SW480 (cell line): ENCODE measurements around the gene ARRB1.
"Not testable (repeated sequence)": the region's sequence is repeated elsewhere in the genome, so short reads cannot be mapped to it uniquely, and the experiment has no call there.

Experiments used
- DNase-seq: peaks from one replicate; pipeline ENCODE4 v3.0.0-alpha.2; 2016; ENCODE audit warnings: low spot score

ARRB1 gene

GRCh38 chr11:75344186-75344585 is 7.3 kb downstream of the ARRB1 start:
- no peak for DNase-seq

DNA sequence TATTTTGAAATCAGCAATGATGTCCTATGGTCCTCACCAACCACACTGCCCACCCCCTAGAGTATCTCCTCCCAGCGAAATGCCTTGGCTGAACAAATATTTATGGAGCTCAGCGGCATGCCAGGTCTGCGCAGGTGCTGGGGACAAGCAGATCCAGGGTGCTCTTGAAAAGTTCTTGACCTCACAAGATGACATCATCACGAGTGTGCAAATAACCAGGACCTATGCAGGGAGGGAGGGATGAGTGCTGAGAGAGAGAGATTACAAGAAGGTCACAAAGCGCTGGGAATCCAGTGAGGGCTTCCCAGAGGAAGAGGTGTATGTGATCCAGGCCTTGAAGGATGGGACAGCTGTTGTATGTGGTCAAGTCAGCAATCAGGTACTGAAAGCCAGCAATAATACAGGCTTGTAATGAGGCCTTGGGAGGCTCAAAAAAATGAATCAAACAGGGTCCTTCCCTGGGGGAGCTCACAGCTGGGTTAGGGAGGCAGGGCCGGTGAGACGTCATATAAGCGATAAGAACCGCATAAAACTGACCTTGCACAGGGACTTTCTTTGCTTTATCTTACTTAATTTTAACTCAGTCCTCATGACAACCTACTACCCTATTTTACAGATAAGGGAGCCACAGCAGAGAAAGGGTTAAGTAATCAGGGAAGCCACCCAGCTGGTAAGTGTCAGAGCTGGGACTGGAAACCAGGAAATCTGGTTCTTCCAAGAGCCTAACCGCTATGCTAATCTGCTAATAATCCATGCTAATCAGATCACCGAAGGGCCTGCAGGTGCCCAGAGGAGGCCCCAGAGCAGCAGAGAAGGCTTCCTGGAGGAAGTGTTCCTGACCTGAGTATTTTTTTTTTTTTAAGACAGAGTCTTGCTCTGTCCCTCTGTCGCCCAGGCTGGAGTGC is 8.2 kb downstream of the ARRB1 start:
- no peak for DNase-seq

DNA sequence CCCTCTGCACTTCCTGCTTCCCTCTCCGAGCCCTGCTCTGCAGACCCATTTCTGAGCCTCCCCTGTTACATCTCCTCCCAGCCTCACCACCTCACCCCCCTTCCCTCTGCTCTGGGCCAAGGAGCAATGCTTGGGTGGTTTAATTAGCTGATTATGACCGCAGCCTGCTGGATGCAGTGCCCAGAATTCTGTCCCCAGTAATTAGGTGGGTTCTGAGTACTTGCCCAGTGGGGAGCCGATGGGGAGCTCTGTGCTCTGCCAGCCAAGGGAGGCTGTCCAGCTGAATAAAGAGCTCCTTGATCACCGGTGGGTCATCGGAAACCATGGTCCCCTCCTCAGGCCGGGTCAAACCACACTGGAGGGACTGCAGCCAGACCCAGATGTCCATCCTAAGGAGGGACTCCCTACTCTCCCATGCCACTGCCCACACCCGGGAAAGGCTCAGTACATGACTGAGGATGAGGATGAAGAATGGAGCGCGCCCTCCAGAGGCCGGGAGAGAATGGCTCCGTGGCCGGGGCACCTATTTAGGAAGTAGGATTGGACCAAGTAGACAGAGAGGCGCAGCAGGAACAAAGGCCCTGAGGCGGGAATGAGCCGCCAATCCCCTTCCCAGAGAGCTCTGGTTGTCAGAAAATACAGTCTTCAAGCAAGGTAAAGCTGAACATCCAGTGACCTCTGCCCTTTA is 9.1 kb downstream of the ARRB1 start:
- no peak for DNase-seq

DNA sequence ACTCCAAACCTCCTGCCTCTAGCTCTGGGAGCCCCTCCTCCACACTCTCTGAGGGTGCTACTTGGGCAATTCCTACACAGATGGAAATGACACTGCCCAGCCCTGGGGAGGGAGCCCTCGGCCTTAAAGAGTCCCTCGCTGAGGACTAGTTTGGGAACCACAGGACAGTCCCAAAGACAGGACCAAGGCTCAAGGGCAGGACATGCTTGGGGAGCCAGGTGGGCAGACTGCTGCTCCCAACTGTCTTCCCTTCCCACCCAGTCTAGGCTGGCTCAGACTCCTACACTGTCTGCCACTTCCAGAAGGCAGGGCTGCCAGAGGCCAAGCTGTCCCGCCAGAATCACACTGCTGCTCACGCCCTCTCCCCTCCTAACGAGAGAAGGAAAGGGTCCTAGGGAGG is 9.8 kb downstream of the ARRB1 start:
- DNase-seq, result no peak

GRCh38 chr11:75339685-75340409 is 11.6 kb downstream of the ARRB1 start:
- no peak for DNase-seq

- no peak for DNase-seq
Observed at GRCh38 chr11:75338516-75339208, 12.8 kb downstream of the ARRB1 start.

DNA sequence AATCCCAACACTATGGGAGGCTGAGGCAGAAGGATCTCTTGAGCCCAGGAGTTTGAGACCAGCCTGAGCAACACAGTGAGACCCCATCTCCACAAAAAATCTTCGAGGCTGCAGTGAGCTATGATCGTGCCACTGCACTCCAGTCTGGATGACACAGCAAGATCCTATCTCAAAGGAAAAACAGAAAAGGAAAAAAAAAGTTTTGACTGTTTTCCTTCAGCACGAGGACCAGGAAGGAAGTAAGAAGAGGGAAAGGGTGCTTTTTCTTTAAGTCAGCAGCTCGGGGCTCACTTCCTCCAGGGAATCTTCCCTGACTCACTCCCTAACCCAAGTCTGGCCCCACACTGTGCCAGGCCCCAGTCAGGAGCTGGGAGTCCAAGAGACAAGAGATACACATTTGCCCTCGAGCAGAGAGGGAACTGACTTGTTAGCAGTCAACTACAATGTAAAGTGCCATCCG is 14.2 kb downstream of the ARRB1 start:
- DNase-seq, result no peak

- no peak for DNase-seq
Observed at GRCh38 chr11:75334976-75335375, 16.5 kb downstream of the ARRB1 start.

DNA sequence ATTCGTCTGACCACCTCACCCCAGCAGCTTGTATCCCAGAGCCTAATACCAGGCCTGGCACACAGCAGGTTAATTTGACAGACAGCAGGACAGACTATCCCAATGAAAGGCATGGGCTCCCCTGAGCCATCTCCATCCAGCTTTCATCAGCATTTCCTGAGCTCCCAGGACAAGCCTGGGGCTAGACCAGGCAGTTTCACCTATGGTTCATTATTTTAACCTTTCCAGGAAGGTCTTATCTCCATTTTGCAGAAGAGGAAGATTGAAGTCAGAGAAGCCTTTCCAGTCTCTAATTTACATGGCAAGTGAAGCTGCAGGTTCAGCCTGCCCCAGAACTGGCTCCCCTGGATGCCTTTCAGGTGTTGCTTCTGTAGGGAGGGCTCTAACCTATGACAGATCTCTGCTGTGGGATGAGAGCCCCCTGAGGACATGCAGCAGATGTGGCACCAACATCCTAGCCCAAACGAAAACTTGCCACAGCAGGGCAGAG is 17.0 kb downstream of the ARRB1 start:
- no peak for DNase-seq

GRCh38 chr11:75333807-75334140 is 17.7 kb downstream of the ARRB1 start:
- DNase-seq, result no peak

GRCh38 chr11:75333022-75333806 is 18.2 kb downstream of the ARRB1 start:
- DNase-seq, result no peak

DNA sequence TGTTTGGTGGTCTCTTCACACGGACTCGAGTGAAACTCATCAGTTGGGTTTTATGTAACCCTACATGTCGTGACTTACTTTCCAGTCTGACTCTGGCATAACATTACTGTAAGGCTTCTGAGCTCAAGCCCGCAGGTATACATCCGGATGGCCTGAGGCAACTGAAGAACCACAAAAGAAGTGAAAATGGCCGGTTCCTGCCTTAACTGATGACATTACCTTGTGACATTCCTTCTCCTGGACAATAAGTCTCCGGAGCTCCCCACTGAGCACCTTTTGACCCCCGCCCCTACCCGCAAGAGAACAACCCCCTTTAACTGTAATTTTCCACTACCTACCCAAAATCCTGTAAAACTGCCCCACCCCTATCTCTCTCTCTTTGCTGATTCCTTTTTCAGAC is 19.7 kb downstream of the ARRB1 start:
- DNase-seq, result not testable (repeated sequence)

GRCh38 chr11:75331304-75331703 is 20.2 kb downstream of the ARRB1 start:
- DNase-seq, result not testable (repeated sequence)

DNA sequence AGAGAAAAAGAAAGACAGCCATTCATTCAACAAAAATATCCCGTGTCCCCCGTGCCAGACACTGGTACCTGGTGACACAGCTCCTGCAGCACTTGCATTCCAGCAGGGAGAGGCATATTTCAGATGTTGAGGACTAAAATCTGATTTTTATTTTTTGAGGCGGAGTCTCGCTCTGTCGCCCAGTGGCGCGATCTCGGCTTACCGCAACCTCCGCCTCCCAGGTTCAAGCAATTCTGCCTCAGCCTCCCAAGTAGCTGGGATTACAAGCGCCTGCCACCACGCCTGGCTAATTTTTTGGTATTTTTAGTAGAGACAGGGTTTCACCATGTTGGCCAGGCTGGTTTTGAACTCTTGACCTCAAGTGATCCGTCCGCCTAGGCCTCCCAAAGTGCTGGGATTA is 20.6 kb downstream of the ARRB1 start:
- DNase-seq, result not testable (repeated sequence)

DNA sequence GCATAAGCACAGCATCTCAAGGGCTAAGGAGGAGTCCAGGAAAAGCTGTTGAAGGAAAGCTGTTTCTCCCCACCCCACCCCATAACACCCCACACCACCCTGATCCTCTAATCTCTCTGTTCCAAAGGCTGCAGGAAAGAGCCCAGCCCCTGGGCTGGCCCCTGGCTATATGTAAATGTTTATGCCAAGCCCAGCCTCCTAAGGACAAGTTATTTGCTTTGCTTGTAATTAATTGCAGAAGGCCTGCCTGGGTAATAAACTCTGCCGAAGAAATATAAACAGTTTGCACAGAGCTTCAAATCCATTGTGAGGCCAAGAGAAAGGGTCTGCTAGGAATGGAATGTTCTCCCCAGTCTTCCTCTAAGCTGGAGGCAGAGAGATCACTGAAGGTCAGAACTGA is 21.2 kb downstream of the ARRB1 start:
- no peak for DNase-seq

- DNase-seq, result peak; percentile 62
Observed at GRCh38 chr11:75328426-75329277, 22.8 kb downstream of the ARRB1 start.

DNA sequence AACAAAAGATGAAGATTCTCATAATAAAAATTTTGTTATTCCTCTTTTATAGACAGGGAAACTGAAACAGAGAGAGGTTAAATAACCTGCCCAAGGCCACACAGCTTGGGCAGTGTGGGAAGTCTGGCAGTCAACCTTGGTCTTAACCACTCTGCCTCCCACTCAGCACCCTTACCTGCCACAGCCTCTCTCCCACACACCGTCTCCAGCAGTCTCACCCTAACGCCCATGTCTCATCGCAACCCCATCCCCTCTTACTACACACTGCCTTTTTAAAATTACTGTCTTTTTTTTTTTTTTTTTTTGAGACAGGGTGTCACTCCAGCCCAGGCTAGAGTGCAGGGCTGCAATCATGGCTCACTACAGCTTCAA is 25.0 kb downstream of the ARRB1 start:
- no peak for DNase-seq

DNA sequence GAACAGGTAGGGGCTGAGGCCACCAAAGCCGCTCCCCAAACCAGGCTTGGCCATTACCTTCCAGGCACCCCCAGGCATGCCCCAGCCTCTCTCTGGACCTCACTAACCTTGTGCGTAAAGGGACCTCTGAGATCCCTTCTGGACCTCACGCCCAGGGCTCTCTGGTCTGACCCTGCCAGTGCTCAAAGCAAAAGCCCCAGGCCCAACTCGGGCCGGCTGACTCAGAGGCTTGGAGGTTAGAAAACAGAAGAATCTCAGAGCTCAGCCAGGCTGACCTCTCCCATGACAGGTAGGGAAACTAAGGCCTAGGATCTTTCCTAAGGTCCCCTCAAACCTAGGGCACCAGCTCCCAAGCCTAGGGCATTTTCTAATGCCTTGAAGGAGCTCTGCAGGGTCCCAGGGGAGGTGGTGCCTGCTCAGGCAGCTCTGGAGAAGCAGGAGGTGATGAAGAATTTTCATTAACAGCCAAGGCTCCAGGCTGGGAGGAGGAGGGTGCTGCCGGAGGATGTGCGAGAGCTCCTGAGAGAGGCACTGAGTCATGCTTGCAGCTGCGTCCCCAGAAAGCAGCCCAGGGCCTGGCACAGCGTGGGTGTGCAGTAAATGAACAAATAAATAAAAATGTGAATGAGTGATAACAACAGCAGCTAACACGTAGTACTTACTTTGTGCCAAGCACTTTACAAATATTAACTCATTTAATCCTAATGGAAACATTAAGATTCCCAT is 25.6 kb downstream of the ARRB1 start:
- DNase-seq, result peak; percentile 12

GRCh38 chr11:75324740-75325139 is 26.7 kb downstream of the ARRB1 start:
- DNase-seq, result no peak

- no peak for DNase-seq
Observed at GRCh38 chr11:75324189-75324588, 27.3 kb downstream of the ARRB1 start.
